HepG2 (cell line): ENCODE measurements around the gene CFL1. TPM values are rescaled to one million over a fixed set of nuclear protein-coding genes. Genes with fewer than 3 reads are reported as not detected.

Experiments used
- KDM2A ChIP-seq: sonication (generic); formaldehyde crosslinking; IDR thresholded peaks from 2 replicates; pipeline ENCODE4 v1.4.0; 2020; ENCODE audit warnings: low read depth, missing genetic modification reagents, borderline replicate concordance
- KLF16 ChIP-seq, 2 experiments: sonication (generic) in 1 of 2; formaldehyde crosslinking in 1 of 2; IDR thresholded peaks; 2 replicates each; pipeline versions ENCODE4 v1.6.1 to v1.8.0; 2016 to 2023; ENCODE audit warnings: missing genetic modification reagents in 2 of 2, missing compliant biosample characterization in 1 of 2
- NAIF1 ChIP-seq: sonication (generic); formaldehyde crosslinking; IDR thresholded peaks from 2 replicates; pipeline ENCODE4 v1.5.0; 2020; ENCODE audit warnings: mild to moderate bottlenecking, missing genetic modification reagents, borderline replicate concordance
- RFXAP ChIP-seq: sonication (generic); formaldehyde crosslinking; IDR thresholded peaks from 2 replicates; pipeline ENCODE4 v1.4.0; 2020; ENCODE audit warnings: missing genetic modification reagents, borderline replicate concordance
- SETDB1 ChIP-seq: sonication (generic); formaldehyde crosslinking; IDR thresholded peaks from 2 replicates; pipeline ENCODE4 v1.5.1; 2020; ENCODE audit warnings: missing genetic modification reagents, mild to moderate bottlenecking, borderline replicate concordance
- TBP ChIP-seq: sonication (generic); formaldehyde crosslinking; IDR thresholded peaks from 2 replicates; pipeline ENCODE4 v1.5.0; 2020; ENCODE audit warnings: missing genetic modification reagents
- ZKSCAN5 ChIP-seq: sonication (generic); formaldehyde crosslinking; IDR thresholded peaks from 2 replicates; pipeline ENCODE4 v1.5.1; 2020; ENCODE audit warnings: mild to moderate bottlenecking, missing genetic modification reagents
- ZMAT3 ChIP-seq: sonication (generic); formaldehyde crosslinking; conservative IDR thresholded peaks from 2 replicates; pipeline ENCODE4 v1.7.0; 2021; ENCODE audit warnings: missing genetic modification reagents
- ZNF335 ChIP-seq: sonication (generic); formaldehyde crosslinking; IDR thresholded peaks from 2 replicates; pipeline ENCODE4 v1.4.0; 2020; ENCODE audit warnings: missing genetic modification reagents
- ZNF343 ChIP-seq: sonication (generic); formaldehyde crosslinking; IDR thresholded peaks from 2 replicates; pipeline ENCODE4 v1.4.0; 2020; ENCODE audit warnings: mild to moderate bottlenecking, missing genetic modification reagents
- ZNF83 ChIP-seq: sonication (generic); formaldehyde crosslinking; IDR thresholded peaks from 2 replicates; pipeline ENCODE4 v1.4.0; 2020; ENCODE audit warnings: missing genetic modification reagents, mild to moderate bottlenecking, borderline replicate concordance
- polyA plus RNA-seq, 8 experiments: library from polyadenylated mRNA; depleted of rRNA in 3 of 8; stranded (reverse) in 7 of 8; unstranded in 1 of 8; fragments of >200 nt; fragmentation: Illumina TruSeq in 4 of 8; extraction: Trizol in 4 of 8; gene quantifications; 2 replicates each; pipeline versions ENCODE4 v1.2.1 to v1.2.3, GENCODE V29; 2011 to 2016; ENCODE audit warnings: low read depth in 4 of 8, missing spikeins in 1 of 8, mixed read lengths in 1 of 8; ENCODE audit not compliant: insufficient read depth in 1 of 8
- total RNA-seq, 5 experiments: library from RNA; depleted of rRNA; stranded (reverse); fragments of >200 nt; fragmentation: Illumina TruSeq; extraction: Trizol; gene quantifications; 2 replicates each; pipeline ENCODE4 v1.2.3, GENCODE V29; 2016; ENCODE audit warnings: low read depth in 1 of 5
- TF ChIP-seq, protein P1 (sequence below), 2 experiments: fragments of 450-650 bp in 1 of 2; sonication (generic) in 1 of 2; formaldehyde crosslinking in 1 of 2; IDR thresholded peaks; 2 replicates each; pipeline versions ENCODE4 v1.6.1 to v1.8.0; 2016 to 2022; ENCODE audit warnings: antibody characterized with exemption in 1 of 2, mild to moderate bottlenecking in 1 of 2, missing genetic modification reagents in 1 of 2
- TF ChIP-seq, protein P2 (sequence below), 2 experiments: sonication (generic) in 1 of 2; formaldehyde crosslinking in 1 of 2; IDR thresholded peaks; 2 replicates each; pipeline versions ENCODE4 v1.4.0 to v1.6.1; 2016 to 2020; ENCODE audit warnings: borderline replicate concordance in 1 of 2, low read depth in 1 of 2, mild to moderate bottlenecking in 1 of 2, missing genetic modification reagents in 1 of 2
- TF ChIP-seq, protein P3 (sequence below): sonication (generic); formaldehyde crosslinking; IDR thresholded peaks from 2 replicates; pipeline ENCODE4 v1.5.0; 2020; ENCODE audit warnings: missing genetic modification reagents, mild to moderate bottlenecking, borderline replicate concordance

CFL1 gene
- total and polyA plus RNA-seq, 2 of the 13 experiments (the other 11 are each of a cell fraction or from before 2014, with no cell fraction given) = 379 to 383 TPM

DNA sequence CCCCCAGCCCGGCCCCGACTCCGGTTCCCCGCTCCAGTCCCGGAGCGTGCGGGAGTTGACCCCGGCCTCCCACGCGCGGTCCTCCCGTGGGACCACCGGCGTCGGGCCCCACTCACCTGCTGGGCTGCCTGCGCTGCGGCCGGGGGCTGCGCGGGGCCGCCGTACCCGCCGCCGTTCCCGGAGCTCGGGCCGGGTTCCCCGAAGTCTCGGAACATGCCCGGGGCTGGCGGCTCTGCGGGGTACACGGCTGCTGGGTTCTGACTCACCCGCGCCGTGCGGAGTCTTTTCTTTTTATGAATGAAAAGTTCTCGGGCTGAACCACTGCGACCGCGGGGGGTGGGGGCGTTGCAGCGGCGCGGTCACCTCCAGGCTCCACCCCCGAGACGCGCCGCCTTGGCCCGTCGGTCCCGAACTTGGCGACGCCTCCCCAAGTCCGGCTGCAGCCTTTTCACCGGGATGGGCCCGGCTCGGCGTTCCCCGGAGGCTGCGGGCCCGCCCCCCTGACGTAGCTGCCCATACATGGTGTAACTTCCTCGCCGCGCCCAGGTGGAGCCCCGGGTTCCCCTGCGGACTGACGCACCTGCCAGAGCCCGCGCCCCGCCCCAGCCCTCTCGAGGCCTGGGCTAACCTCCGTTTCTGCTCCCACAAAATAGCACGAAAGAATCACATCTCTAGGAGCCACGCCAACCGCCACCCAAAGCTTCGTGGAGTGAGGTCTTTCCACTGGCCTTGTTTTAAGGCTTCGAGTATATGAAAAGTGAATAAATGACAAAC is 42.3 kb upstream of the CFL1 start, which contains the start of gene FOSL1 (continued):
- TF ChIP-seq, protein P1, sequence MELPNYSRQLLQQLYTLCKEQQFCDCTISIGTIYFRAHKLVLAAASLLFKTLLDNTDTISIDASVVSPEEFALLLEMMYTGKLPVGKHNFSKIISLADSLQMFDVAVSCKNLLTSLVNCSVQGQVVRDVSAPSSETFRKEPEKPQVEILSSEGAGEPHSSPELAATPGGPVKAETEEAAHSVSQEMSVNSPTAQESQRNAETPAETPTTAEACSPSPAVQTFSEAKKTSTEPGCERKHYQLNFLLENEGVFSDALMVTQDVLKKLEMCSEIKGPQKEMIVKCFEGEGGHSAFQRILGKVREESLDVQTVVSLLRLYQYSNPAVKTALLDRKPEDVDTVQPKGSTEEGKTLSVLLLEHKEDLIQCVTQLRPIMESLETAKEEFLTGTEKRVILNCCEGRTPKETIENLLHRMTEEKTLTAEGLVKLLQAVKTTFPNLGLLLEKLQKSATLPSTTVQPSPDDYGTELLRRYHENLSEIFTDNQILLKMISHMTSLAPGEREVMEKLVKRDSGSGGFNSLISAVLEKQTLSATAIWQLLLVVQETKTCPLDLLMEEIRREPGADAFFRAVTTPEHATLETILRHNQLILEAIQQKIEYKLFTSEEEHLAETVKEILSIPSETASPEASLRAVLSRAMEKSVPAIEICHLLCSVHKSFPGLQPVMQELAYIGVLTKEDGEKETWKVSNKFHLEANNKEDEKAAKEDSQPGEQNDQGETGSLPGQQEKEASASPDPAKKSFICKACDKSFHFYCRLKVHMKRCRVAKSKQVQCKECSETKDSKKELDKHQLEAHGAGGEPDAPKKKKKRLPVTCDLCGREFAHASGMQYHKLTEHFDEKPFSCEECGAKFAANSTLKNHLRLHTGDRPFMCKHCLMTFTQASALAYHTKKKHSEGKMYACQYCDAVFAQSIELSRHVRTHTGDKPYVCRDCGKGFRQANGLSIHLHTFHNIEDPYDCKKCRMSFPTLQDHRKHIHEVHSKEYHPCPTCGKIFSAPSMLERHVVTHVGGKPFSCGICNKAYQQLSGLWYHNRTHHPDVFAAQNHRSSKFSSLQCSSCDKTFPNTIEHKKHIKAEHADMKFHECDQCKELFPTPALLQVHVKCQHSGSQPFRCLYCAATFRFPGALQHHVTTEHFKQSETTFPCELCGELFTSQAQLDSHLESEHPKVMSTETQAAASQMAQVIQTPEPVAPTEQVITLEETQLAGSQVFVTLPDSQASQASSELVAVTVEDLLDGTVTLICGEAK (IDR thresholded peaks at IDR 0.05) = no peak
- TF ChIP-seq, protein P1 (CRISPR knock-in tag; IDR thresholded peaks at IDR 0.05) = 0 out of 2 replicates have a peak, but pooled peaks have one; percentile 44
- TF ChIP-seq SETDB1 (CRISPR knock-in tag) = no peak
- no peak for TF ChIP-seq ZKSCAN5 (CRISPR knock-in tag)
- peak in 1 of 2 experiments; percentile 62; a peak in 1 of 4 replicates for TF ChIP-seq KLF16 (CRISPR knock-in tag; IDR thresholded peaks at IDR 0.05)
- TF ChIP-seq, protein P2, sequence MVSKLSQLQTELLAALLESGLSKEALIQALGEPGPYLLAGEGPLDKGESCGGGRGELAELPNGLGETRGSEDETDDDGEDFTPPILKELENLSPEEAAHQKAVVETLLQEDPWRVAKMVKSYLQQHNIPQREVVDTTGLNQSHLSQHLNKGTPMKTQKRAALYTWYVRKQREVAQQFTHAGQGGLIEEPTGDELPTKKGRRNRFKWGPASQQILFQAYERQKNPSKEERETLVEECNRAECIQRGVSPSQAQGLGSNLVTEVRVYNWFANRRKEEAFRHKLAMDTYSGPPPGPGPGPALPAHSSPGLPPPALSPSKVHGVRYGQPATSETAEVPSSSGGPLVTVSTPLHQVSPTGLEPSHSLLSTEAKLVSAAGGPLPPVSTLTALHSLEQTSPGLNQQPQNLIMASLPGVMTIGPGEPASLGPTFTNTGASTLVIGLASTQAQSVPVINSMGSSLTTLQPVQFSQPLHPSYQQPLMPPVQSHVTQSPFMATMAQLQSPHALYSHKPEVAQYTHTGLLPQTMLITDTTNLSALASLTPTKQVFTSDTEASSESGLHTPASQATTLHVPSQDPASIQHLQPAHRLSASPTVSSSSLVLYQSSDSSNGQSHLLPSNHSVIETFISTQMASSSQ (IDR thresholded peaks at IDR 0.05; ENCODE audit: low read depth) = no peak
- TF ChIP-seq, protein P2 (CRISPR knock-in tag; IDR thresholded peaks at IDR 0.05; ENCODE audit: borderline replicate concordance) = no peak
- no peak for TF ChIP-seq ZNF335
- no peak for TF ChIP-seq TBP (CRISPR knock-in tag)
- no peak for TF ChIP-seq ZMAT3 (CRISPR knock-in tag)
- TF ChIP-seq ZNF343 (CRISPR knock-in tag) = no peak
- TF ChIP-seq ZNF83 (CRISPR knock-in tag) = no peak
- TF ChIP-seq, protein P3, sequence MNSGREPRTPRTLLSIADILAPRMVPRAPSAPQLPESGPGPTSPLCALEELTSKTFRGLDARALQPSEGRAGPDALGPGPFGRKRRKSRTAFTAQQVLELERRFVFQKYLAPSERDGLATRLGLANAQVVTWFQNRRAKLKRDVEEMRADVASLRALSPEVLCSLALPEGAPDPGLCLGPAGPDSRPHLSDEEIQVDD (CRISPR knock-in tag) = no peak
- no peak for TF ChIP-seq RFXAP (CRISPR knock-in tag)
- no peak for TF ChIP-seq NAIF1 (CRISPR knock-in tag)
- peak; percentile 81; the same call in 1 of the 2 replicates for TF ChIP-seq KDM2A (CRISPR knock-in tag)
